H1 (cell line): Measurements from ENCODE around the gene ALG1. TPM values are rescaled to one million over a fixed set of nuclear protein-coding genes. Genes with fewer than 3 reads are reported as not detected.
"Not testable (repeated sequence)": the region's sequence is repeated elsewhere in the genome, so short reads cannot be mapped to it uniquely, and the experiment has no call there.

ENCODE experiments used
- CTCF ChIA-PET: fragments of 300-600 bp; sonication (Branson Sonifier 250); formaldehyde crosslinking; loops from one replicate; lab custom pipeline; 2021; ENCODE audit not compliant: partially characterized antibody; lab: Charles Lee
- POLR2A ChIA-PET: fragments of 300-600 bp; sonication (Branson Sonifier 250); formaldehyde crosslinking; loops from one replicate; lab custom pipeline; 2021; ENCODE audit warnings: inconsistent platforms; ENCODE audit not compliant: partially characterized antibody; lab: Charles Lee
- DNase-seq, 2 experiments: peaks; one replicate each; pipeline versions ENCODE4 v3.0.0 to v3.0.0-alpha.2; 2010 to 2022; ENCODE audit warnings: low spot score in 2 of 2, low read depth in 1 of 2, mixed read lengths in 1 of 2
- FAIRE-seq: peaks from 2 replicates; lab custom pipeline; 2011; peaks lifted over from hg19 to GRCh38; lab: Jason Lieb, UNC
- H2AFZ ChIP-seq: 2 replicates; pipeline ENCODE4 v1.8.1; 2012; ENCODE audit warnings: low read length, inconsistent platforms
- H2AK5ac ChIP-seq: 2 replicates; pipeline ENCODE4 v1.6.1; 2013; ENCODE audit warnings: low read depth, low read length
- H2BK120ac ChIP-seq: replicated peaks from 2 replicates; pipeline ENCODE3; 2013; ENCODE audit warnings: low read depth, low read length, inconsistent platforms
- H2BK12ac ChIP-seq: 2 replicates; pipeline ENCODE4 v1.6.1; 2013; ENCODE audit warnings: low read depth, low read length
- H2BK15ac ChIP-seq: 2 replicates; pipeline ENCODE4 v1.6.1; 2013; ENCODE audit warnings: low read length
- H2BK20ac ChIP-seq: 2 replicates; pipeline ENCODE4 v1.6.1; 2013; ENCODE audit warnings: low read length
- H2BK5ac ChIP-seq: 2 replicates; pipeline ENCODE4 v1.6.1; 2013; ENCODE audit warnings: low read depth, low read length
- H3K14ac ChIP-seq: 2 replicates; pipeline ENCODE4 v1.6.1; 2013; ENCODE audit warnings: inconsistent platforms; ENCODE audit not compliant: insufficient read length
- H3K18ac ChIP-seq: 2 replicates; pipeline ENCODE4 v1.6.1; 2013; ENCODE audit warnings: low read length; ENCODE audit errors: extremely low read depth
- H3K23ac ChIP-seq: 2 replicates; pipeline ENCODE4 v1.6.1; 2013; ENCODE audit warnings: inconsistent platforms; ENCODE audit not compliant: insufficient read length
- H3K23me2 ChIP-seq: 2 replicates; pipeline ENCODE4 v1.6.1; 2013; ENCODE audit warnings: low read depth, low read length
- H3K27ac ChIP-seq: 2 replicates; pipeline ENCODE4 v1.6.1; 2011; ENCODE audit warnings: low read depth, low read length, inconsistent platforms
- H3K27me3 ChIP-seq, 4 experiments: replicated peaks in 1 of 4; 1 replicate in 1 of 4; 2 replicates in 3 of 4; pipeline versions ENCODE4 v1.6.1 to v1.8.1; 2011 to 2013; ENCODE audit warnings: low read length in 3 of 4, mild to moderate bottlenecking in 3 of 4, inconsistent platforms in 2 of 4, mixed read lengths in 2 of 4, moderate library complexity in 1 of 4; ENCODE audit not compliant: control insufficient read depth in 3 of 4, insufficient read depth in 3 of 4; ENCODE audit errors: extremely low read depth in 1 of 4
- H3K36me3 ChIP-seq, 4 experiments: 2 replicates each; pipeline versions ENCODE4 v1.6.1 to v1.8.1; 2011 to 2013; ENCODE audit warnings: mild to moderate bottlenecking in 4 of 4, low read length in 3 of 4, moderate library complexity in 2 of 4, control low read depth in 1 of 4, inconsistent platforms in 1 of 4; ENCODE audit not compliant: insufficient read depth in 4 of 4, control insufficient read depth in 2 of 4
- H3K4ac ChIP-seq: replicated peaks from 2 replicates; pipeline ENCODE3; 2013; ENCODE audit warnings: low read length, low read depth, mixed read lengths, inconsistent platforms; ENCODE audit not compliant: insufficient read length
- H3K4me1 ChIP-seq, 4 experiments: replicated peaks in 1 of 4; 1 replicate in 1 of 4; 2 replicates in 3 of 4; pipeline versions ENCODE4 v1.6.1 to v1.8.1; 2011 to 2013; ENCODE audit warnings: low read length in 3 of 4, inconsistent platforms in 2 of 4, mixed read lengths in 1 of 4; ENCODE audit not compliant: insufficient read depth in 4 of 4, control insufficient read depth in 3 of 4
- H3K4me2 ChIP-seq, 2 experiments: 2 replicates each; pipeline versions ENCODE4 v1.6.1 to v1.8.1; 2011 to 2013; ENCODE audit warnings: low read depth in 2 of 2, low read length in 2 of 2, control low read depth in 1 of 2, inconsistent platforms in 1 of 2, mild to moderate bottlenecking in 1 of 2; ENCODE audit not compliant: insufficient read depth in 1 of 2
- H3K4me3 ChIP-seq, 4 experiments: fragments of 200-600, 300-600 bp in 1 of 4; sonication (generic), shearing (Covaris generic), sonication (Bioruptor Twin) in 1 of 4; 2 replicates each; pipeline versions ENCODE4 v1.5.1 to v1.8.1; 2011 to 2016; ENCODE audit warnings: low read length in 4 of 4, low read depth in 3 of 4, control low read depth in 2 of 4, inconsistent platforms in 2 of 4, mild to moderate bottlenecking in 2 of 4, mixed read lengths in 1 of 4, moderate library complexity in 1 of 4; ENCODE audit not compliant: insufficient read depth in 2 of 4; ENCODE audit errors: extremely low read depth in 1 of 4
- H3K56ac ChIP-seq: replicated peaks from 2 replicates; pipeline ENCODE3; 2013; ENCODE audit warnings: low read depth, mild to moderate bottlenecking, mixed read lengths, low read length, inconsistent platforms; ENCODE audit not compliant: insufficient read length
- H3K79me1 ChIP-seq: 2 replicates; pipeline ENCODE4 v1.6.1; 2013; ENCODE audit warnings: low read depth, low read length, control low read depth
- H3K79me2 ChIP-seq, 2 experiments: 2 replicates each; pipeline versions ENCODE4 v1.6.1 to v1.8.1; 2012 to 2013; ENCODE audit warnings: low read length in 2 of 2, mild to moderate bottlenecking in 2 of 2, inconsistent platforms in 1 of 2; ENCODE audit not compliant: insufficient read depth in 2 of 2, control insufficient read depth in 1 of 2
- H3K9ac ChIP-seq, 4 experiments: replicated peaks in 1 of 4; 1 replicate in 1 of 4; 2 replicates in 3 of 4; pipeline versions ENCODE4 v1.6.1 to v1.8.1; 2011 to 2013; ENCODE audit warnings: low read depth in 3 of 4, low read length in 3 of 4, control low read depth in 2 of 4, mild to moderate bottlenecking in 2 of 4, moderate library complexity in 2 of 4, inconsistent platforms in 1 of 4; ENCODE audit errors: extremely low read depth in 1 of 4
- H3K9me3 ChIP-seq, 2 experiments: 2 replicates each; pipeline versions ENCODE4 v1.6.1 to v1.8.1; 2012 to 2013; ENCODE audit warnings: mild to moderate bottlenecking in 2 of 2, moderate library complexity in 2 of 2, control low read depth in 1 of 2, inconsistent platforms in 1 of 2, low read depth in 1 of 2, low read length in 1 of 2, mixed read lengths in 1 of 2; ENCODE audit not compliant: insufficient read depth in 2 of 2
- H4K20me1 ChIP-seq, 2 experiments: replicated peaks in 1 of 2; 2 replicates each; pipeline versions ENCODE3 to v1.8.1; 2011 to 2013; ENCODE audit warnings: inconsistent platforms in 2 of 2, low read length in 2 of 2, mild to moderate bottlenecking in 1 of 2; ENCODE audit not compliant: insufficient read depth in 2 of 2, control insufficient read depth in 1 of 2
- H4K5ac ChIP-seq: 2 replicates; pipeline ENCODE4 v1.6.1; 2013; ENCODE audit warnings: low read length, low read depth, mixed read lengths, inconsistent platforms; ENCODE audit not compliant: insufficient read length
- H4K8ac ChIP-seq: 2 replicates; pipeline ENCODE4 v1.8.0; 2013; ENCODE audit warnings: mild to moderate bottlenecking, moderate library complexity, low read length, inconsistent platforms; ENCODE audit not compliant: insufficient read depth; ENCODE audit errors: extremely low read depth
- H4K91ac ChIP-seq: replicated peaks from 2 replicates; pipeline ENCODE3; 2013; ENCODE audit warnings: low read length, mixed read lengths, inconsistent platforms; ENCODE audit not compliant: insufficient read length
- ASH2L ChIP-seq: fragments of 200-600, 300-600 bp; sonication (generic); IDR thresholded peaks from one replicate; pipeline ENCODE4 v1.7.1; 2017; ENCODE audit warnings: low read length
- CEBPB ChIP-seq: IDR thresholded peaks from 2 replicates; pipeline ENCODE4 v1.6.1; 2012; ENCODE audit warnings: low read depth, low read length
- CREB1 ChIP-seq: IDR thresholded peaks from 2 replicates; pipeline ENCODE4 v1.6.1; 2012; ENCODE audit warnings: inconsistent platforms
- JUN ChIP-seq: IDR thresholded peaks from 2 replicates; pipeline ENCODE4 v1.6.1; 2011; ENCODE audit warnings: low read depth, mild to moderate bottlenecking, improper control_type of control experiment, low read length
- JUND ChIP-seq: IDR thresholded peaks from 2 replicates; pipeline ENCODE4 v1.6.1; 2011; ENCODE audit warnings: mild to moderate bottlenecking, improper control_type of control experiment, low read length
- WGBS, 2 experiments: shearing (Covaris generic) in 1 of 2; methylation state at CpG; one replicate each; pipeline versions ENCODE4 v1.1.6 to v1.1.7; 2013 to 2015; ENCODE audit warnings: low lambda C conversion rate in 2 of 2, mixed read lengths in 2 of 2, inconsistent platforms in 1 of 2, low coverage in 1 of 2, missing lambda C conversion rate in 1 of 2; ENCODE audit not compliant: insufficient replicate concordance in 2 of 2, insufficient coverage in 1 of 2, insufficient read length in 1 of 2; ENCODE audit errors: extremely low coverage in 1 of 2, missing lambda C conversion rate in 1 of 2; 5-methylcytosine and 5-hydroxymethylcytosine counted together
- polyA plus RNA-seq, 7 experiments: library from polyadenylated mRNA; depleted of rRNA in 3 of 7; stranded (reverse) in 5 of 7; unstranded in 2 of 7; fragments of >200 nt in 5 of 7; fragments of 200-250 nt in 2 of 7; gene quantifications; 1 replicate in 5 of 7; 2 replicates in 1 of 7; 4 replicates in 1 of 7; pipeline versions ENCODE4 v1.2.1 to v1.2.3, GENCODE V29; 2011 to 2013; ENCODE audit warnings: missing spikeins in 2 of 7, mixed read lengths in 2 of 7
- total RNA-seq: library from RNA; stranded (reverse); fragmentation: NEBNext Ultra II Directional; extraction: Animal tissue kit (Norgen Biotek cat#: 25700); gene quantifications from 2 replicates; pipeline ENCODE4 v1.2.1, GENCODE V29; 2021

The ALG1 gene
- total and polyA plus RNA-seq, 2 of the 8 experiments (the other 6 are each of a cell fraction or from before 2014, with no cell fraction given): 34.8 to 46.5 TPM

- H3K36me3 ChIP-seq, H3K79me1 ChIP-seq, H2BK15ac ChIP-seq, H3K56ac ChIP-seq, CTCF ChIA-PET, H3K79me2 ChIP-seq, H3K27me3 ChIP-seq, H3K9me3 ChIP-seq, H3K23me2 ChIP-seq, H2BK120ac ChIP-seq, H3K4ac ChIP-seq, H3K23ac ChIP-seq, H3K4me3 ChIP-seq, H2AFZ ChIP-seq, H4K8ac ChIP-seq, H4K20me1 ChIP-seq, H3K14ac ChIP-seq, FAIRE-seq: not testable (repeated sequence)
- peak overlapping the region; percentile 14; the same call in 1 of the 2 replicates for H3K27ac ChIP-seq
- H2BK20ac ChIP-seq: 0 out of 2 replicates have a peak overlapping the region, but pooled peaks have one; percentile 72
- peak overlapping the region; percentile 78; the same call in 1 of the 2 replicates for H3K18ac ChIP-seq
- peak; percentile 92 for TF ChIP-seq CEBPB
- TF ChIP-seq ASH2L: peak; percentile 33
- 0 out of 2 replicates have a peak, but pooled peaks have one; percentile 38 for TF ChIP-seq CREB1
- TF ChIP-seq JUND: peak; percentile 72
- 0 out of 2 replicates have a peak, but pooled peaks have one; percentile 33 for TF ChIP-seq JUN
- H2BK12ac ChIP-seq: peak overlapping the region; percentile 98
- peak overlapping the region; percentile 45 to 55 for H3K4me2 ChIP-seq
- 6% methylated on average over 13 of the region's 13 CpGs; no CpG with 5 or more reads in 1 of the 2 experiments for WGBS, 2 experiments
- H3K9ac ChIP-seq: peak overlapping the region in 1 of 4 experiments; percentile 48; a peak in 2 of 7 replicates
- H2BK5ac ChIP-seq: peak overlapping the region; percentile 98
- H3K4me1 ChIP-seq: peaks cover 3 to 12% (median 6%) of the 10 kb centered on the region in 4 experiments; a peak in 6 of 7 replicates
- H4K5ac ChIP-seq: peak overlapping the region; percentile 92
- POLR2A ChIA-PET: interaction anchor here (0.6 to 2.0 kb wide), 7 partner anchors 10 to 100 kb away, joined by 3 to 4 read pairs (median 3); no protein-coding TSS in a partner anchor
- peak overlapping the region; percentile 85 for H4K91ac ChIP-seq
- 0 out of 2 replicates have a peak overlapping the region, but pooled peaks have one; percentile 82 for H2AK5ac ChIP-seq
- peak; percentile 34 to 62 for DNase-seq
Measured at GRCh38 chr16:5134739-5135452, 63.3 kb downstream of the ALG1 start.
